HFFc6 (cell line): Measurements from ENCODE around the gene MAN2A1. TPM values are rescaled to one million over a fixed set of nuclear protein-coding genes. Genes with fewer than 3 reads are reported as not detected.
"Not testable (repeated sequence)": the region's sequence is repeated elsewhere in the genome, so short reads cannot be mapped to it uniquely, and the experiment has no call there.

Experiments
- DNase-seq: peaks from one replicate; pipeline ENCODE4 v3.0.0-alpha.2; 2018
- H3K27ac Mint-ChIP-seq: 2 replicates; pipeline ENCODE4 v1.8.0; 2020; ENCODE audit warnings: mild to moderate bottlenecking, mixed read lengths
- H3K27me3 Mint-ChIP-seq: 2 replicates; pipeline ENCODE4 v1.8.0; 2021; ENCODE audit warnings: mild to moderate bottlenecking, moderate library complexity, mixed read lengths; ENCODE audit not compliant: insufficient read depth
- H3K36me3 Mint-ChIP-seq: 2 replicates; pipeline ENCODE4 v1.8.0; 2021; ENCODE audit warnings: low read depth, mixed read lengths
- H3K4me1 Mint-ChIP-seq: 2 replicates; pipeline ENCODE4 v1.8.0; 2020; ENCODE audit warnings: low read depth, mixed read lengths
- H3K4me3 Mint-ChIP-seq: 2 replicates; pipeline ENCODE4 v1.8.0; 2020; ENCODE audit warnings: mild to moderate bottlenecking, moderate library complexity, mixed read lengths
- H3K9me3 Mint-ChIP-seq: 2 replicates; pipeline ENCODE4 v1.8.0; 2020; ENCODE audit warnings: mild to moderate bottlenecking, mixed read lengths
- total RNA-seq, 6 experiments: library from RNA; stranded (reverse); fragmentation: NEBNext Ultra II Directional; extraction: Animal tissue kit (Norgen Biotek cat#: 25700); gene quantifications; 2 replicates in 1 of 6; 3 replicates in 5 of 6; pipeline ENCODE4 v1.2.3, GENCODE V29; 2021
- TF ChIP-seq, protein P1 (sequence below): fragments of 200-600 bp; sonication (generic); IDR thresholded peaks from 2 replicates; pipeline ENCODE4 v1.5.0; 2021; ENCODE audit warnings: antibody characterized with exemption, mild to moderate bottlenecking

Gene MAN2A1
- total RNA-seq, 6 experiments from 2014 or later, result 29.1 to 47.7 (median 39.0) TPM

DNA sequence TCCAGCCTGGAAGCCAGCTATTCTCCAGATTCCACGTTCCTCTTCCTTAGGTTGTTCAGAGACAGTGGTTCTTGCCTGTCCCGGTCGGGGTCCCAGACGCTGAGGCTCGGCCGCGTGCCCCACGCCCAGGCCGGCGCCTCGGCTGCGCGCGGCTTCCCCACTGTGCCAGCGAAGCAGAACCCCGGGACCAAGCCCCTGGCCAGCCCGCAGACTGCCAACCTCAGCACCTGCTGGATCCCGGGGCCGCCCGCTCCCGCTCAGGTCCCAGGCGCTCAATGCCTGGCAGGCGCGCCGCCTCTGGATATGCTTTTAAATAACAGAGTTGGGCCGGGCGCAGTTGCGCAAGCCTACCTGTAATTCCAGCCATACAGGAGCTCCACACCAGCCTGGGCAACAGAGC is 195.5 kb downstream of the MAN2A1 start:
- Mint-ChIP-seq H3K4me3 (no peak overlapping the region), H3K4me1 (no peaks in the 10 kb centered on the region), H3K36me3 (no peaks in the 10 kb centered on the region), H3K27ac (no peak overlapping the region), H3K9me3 (no peaks in the 10 kb centered on the region), H3K27me3 (no peaks in the 10 kb centered on the region; the same call in 1 of the 2 replicates)
- DNase-seq, result no peak
- TF ChIP-seq, protein P1, sequence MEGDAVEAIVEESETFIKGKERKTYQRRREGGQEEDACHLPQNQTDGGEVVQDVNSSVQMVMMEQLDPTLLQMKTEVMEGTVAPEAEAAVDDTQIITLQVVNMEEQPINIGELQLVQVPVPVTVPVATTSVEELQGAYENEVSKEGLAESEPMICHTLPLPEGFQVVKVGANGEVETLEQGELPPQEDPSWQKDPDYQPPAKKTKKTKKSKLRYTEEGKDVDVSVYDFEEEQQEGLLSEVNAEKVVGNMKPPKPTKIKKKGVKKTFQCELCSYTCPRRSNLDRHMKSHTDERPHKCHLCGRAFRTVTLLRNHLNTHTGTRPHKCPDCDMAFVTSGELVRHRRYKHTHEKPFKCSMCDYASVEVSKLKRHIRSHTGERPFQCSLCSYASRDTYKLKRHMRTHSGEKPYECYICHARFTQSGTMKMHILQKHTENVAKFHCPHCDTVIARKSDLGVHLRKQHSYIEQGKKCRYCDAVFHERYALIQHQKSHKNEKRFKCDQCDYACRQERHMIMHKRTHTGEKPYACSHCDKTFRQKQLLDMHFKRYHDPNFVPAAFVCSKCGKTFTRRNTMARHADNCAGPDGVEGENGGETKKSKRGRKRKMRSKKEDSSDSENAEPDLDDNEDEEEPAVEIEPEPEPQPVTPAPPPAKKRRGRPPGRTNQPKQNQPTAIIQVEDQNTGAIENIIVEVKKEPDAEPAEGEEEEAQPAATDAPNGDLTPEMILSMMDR, result no peak

DNA sequence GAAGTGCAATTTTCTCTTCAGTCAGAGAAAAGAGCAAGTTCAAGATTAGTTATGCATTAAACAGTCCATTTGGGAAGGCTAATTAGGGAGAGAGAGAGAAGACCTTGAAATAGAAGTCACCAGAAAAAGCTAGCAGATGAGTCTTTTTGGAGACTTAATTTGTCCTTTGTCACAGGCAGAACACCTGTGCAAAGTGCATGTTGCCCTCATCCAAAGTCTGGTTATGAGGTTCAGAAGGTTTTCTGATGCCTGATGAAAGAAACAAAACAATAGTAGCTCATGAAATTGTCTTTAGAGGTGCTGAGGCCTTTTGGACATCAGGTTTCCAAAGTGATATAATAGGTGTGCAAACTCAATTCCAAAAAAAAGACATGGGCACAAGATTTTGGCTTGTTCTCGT is 199.3 kb downstream of the MAN2A1 start:
- H3K4me3 Mint-ChIP-seq, result no peak overlapping the region
- H3K27me3 Mint-ChIP-seq, result no peaks in the 10 kb centered on the region; the same call in 1 of the 2 replicates
- DNase-seq, result no peak
- H3K4me1 Mint-ChIP-seq, result no peaks in the 10 kb centered on the region
- H3K9me3 Mint-ChIP-seq, result no peaks in the 10 kb centered on the region
- no peak overlapping the region for H3K27ac Mint-ChIP-seq
- H3K36me3 Mint-ChIP-seq, result no peaks in the 10 kb centered on the region
- TF ChIP-seq, protein P1, result no peak

DNA sequence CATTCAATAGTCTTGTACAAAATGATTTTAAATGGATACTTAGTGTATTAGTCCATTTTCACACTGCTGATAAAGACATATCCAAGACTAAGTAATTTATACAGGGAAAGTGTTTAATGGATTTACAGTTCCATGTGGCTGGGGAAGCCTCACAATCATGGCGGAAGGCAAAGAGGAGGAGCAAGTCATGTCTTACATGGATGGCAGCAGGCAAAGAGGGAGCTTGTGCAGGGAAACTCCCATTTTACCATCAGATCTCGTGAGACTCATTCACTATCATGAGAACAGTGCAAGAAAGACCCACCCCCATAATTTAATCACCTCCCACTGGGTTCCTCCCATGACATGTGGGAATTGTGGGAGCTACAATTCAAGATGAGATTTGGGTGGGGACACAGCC is 203.5 kb downstream of the MAN2A1 start:
- H3K9me3 Mint-ChIP-seq, H3K36me3 Mint-ChIP-seq, H3K4me1 Mint-ChIP-seq, H3K27me3 Mint-ChIP-seq, DNase-seq, H3K4me3 Mint-ChIP-seq, H3K27ac Mint-ChIP-seq: not testable (repeated sequence)

DNA sequence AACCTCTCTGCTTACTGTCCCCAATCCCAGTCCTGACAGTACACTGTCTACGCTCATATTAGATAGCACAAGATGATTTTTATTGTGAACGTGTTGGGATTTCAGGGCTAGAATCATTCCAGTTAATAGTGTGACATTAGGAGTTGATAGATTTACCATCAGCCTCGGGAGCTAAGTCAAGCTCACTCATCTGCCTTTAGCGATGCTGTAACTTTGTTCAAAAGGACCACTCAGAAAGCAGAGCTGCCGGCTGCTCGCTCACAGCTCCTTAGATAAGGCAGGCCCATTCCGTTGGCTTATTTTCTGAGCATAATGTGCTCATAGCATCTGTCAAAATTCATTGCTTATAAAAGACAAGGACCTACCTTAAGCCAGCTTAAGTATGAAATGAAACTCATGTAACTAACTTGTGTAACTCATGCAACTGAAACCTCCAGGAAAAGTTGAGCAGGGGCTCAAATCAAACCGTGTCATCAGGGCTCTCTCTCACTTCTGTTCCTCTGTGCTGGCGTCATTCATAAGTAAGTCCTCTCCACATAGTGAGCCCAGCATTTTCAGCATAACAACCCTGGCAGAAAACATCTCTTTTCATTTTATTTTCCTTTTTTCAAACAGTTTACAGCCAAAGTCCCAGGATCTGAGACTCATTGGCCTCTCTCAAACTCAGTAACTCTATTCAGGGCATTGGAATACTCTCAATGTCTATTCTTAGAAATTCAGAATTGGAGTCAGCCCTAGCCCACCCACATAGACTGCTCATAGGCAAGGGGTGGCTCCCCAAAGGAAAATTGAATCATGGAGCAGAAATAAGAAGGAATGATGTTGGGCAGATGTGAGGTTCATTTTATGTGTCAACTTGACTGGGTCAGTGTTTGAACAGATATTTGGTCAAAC is 208.8 kb downstream of the MAN2A1 start:
- no peak for DNase-seq
- Mint-ChIP-seq H3K27ac (no peak overlapping the region), H3K36me3 (no peaks in the 10 kb centered on the region), H3K4me3 (no peak overlapping the region), H3K9me3 (no peaks in the 10 kb centered on the region), H3K27me3 (0 out of 2 replicates have a peak, but pooled peaks cover 1% of the 10 kb centered on the region), H3K4me1 (peaks cover 8% of the 10 kb centered on the region)
- TF ChIP-seq, protein P1, result no peak

DNA sequence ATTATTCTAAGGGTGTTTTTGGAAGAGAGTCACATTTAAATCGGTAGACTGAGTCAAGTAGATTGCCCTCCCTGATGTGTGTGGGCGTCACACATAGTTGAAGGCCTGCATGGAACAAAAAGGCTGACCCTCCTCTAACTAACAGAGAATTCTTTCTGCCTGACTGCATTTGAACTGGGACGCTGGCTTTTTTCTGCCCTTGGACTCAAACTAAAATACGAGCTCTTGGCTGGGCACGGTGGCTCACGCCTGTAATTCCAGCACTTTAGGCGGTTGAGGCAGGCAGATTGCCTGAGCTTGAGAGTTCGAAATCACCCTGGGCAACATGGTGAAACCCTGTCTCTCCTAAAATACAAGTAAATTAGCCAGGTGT is 209.4 kb downstream of the MAN2A1 start:
- no peak for DNase-seq
- TF ChIP-seq, protein P1, result no peak
- Mint-ChIP-seq H3K4me1 (peaks cover 8% of the 10 kb centered on the region), H3K27me3 (0 out of 2 replicates have a peak, but pooled peaks cover 1% of the 10 kb centered on the region), H3K27ac (no peak overlapping the region), H3K9me3 (no peaks in the 10 kb centered on the region), H3K36me3 (no peaks in the 10 kb centered on the region), H3K4me3 (no peak overlapping the region)

DNA sequence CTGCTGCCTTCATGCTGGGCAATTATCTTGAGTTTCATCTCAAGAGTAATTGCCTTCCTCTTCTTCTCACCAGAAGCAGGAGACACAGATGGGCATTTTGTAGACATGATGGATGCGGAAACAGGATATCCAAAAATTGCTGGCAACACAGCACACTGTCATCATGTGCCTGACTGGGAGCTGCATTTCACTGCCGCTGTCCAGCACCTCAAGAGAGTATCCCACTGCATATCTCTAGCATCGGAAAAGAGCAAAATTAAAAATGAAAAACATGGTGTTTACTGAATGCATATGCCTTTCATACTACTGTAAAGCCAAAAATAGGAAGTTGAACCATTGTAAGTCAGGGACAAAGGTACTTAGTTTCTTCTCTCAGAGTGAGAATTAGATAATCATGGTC is 210.7 kb downstream of the MAN2A1 start:
- 0 out of 2 replicates have a peak, but pooled peaks cover 1% of the 10 kb centered on the region for H3K27me3 Mint-ChIP-seq
- no peak overlapping the region for H3K4me3 Mint-ChIP-seq
- no peak overlapping the region for H3K27ac Mint-ChIP-seq
- H3K9me3 Mint-ChIP-seq, result no peaks in the 10 kb centered on the region
- no peak for DNase-seq
- no peaks in the 10 kb centered on the region for H3K36me3 Mint-ChIP-seq
- TF ChIP-seq, protein P1, result no peak
- H3K4me1 Mint-ChIP-seq, result peaks cover 5% of the 10 kb centered on the region
